ENCODE data around the gene IFI27L1.
A peak's percentile ranks its signal among the peaks of the same experiment; 100 is the strongest.

IFI27L1 gene

GRCh38 chr14:94139006-94139405, 57.9 kb downstream of the IFI27L1 start:
- DNase-seq, result no peak

DNA sequence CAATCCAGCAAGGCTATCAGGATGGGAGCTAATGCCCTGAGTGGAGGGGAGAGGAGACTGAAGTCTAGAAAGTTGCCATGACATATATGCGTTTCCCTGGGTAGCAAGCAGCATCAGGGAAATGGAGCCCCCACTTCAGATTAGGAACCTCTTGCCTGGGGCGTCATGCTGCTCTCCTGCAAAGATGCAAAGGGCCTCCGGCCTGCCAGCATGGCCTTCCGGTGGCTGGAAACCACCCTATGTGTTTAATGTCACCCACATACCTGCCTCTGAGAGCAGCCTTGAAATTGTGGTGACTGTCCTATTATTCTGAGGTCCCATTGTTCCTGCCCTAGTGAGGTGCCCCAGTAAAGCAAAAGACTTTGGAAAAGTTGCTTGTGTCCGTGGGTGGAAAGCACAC, 58.3 kb downstream of the IFI27L1 start:
- DNase-seq, result no peak

- DNase-seq, result no peak
These were observed 61.1 kb downstream of the IFI27L1 start for GRCh38 chr14:94142247-94142646.

GRCh38 chr14:94142836-94143235, 61.7 kb downstream of the IFI27L1 start:
- no peak for DNase-seq

DNA sequence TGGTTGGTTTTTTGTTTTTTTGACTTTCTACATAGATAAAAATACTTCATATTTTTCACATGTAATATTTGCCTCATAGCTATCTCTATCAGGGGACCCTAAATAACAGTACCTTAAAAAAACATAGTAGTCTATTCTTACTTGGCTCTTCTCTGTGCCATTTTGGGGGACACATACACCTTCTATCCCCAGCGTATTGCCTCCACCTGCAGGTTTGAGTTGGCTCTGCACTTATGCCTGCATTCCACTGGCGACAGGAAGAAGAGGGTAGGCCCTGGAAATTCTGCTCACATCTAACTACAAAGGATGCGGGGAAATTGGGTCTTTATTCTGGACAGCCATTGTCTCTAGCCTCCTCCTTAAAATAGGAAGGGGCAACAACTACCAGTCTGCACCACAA, 62.1 kb downstream of the IFI27L1 start:
- DNase-seq, result no peak

DNA sequence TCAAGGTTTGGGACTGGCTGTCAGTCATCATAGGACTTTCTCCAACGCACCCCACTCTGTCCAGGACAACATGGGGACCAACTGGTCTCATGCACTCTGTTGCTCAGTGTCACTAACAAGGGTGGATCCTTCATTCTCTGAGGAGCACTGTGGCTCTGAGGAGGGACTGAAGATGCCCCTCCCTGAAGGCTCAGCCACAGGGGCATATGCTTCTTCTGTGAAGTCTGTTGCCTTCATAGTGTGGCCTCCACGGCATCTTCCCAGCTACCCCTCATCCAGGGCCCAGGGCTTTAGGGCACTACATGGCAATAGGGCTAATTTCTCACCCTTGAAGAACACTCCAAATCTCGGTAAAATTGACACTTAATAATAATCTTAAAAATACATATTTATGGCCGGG, 62.6 kb downstream of the IFI27L1 start:
- no peak for DNase-seq

- no peak for DNase-seq
These were observed 63.7 kb downstream of the IFI27L1 start for GRCh38 chr14:94144765-94145164.

DNA sequence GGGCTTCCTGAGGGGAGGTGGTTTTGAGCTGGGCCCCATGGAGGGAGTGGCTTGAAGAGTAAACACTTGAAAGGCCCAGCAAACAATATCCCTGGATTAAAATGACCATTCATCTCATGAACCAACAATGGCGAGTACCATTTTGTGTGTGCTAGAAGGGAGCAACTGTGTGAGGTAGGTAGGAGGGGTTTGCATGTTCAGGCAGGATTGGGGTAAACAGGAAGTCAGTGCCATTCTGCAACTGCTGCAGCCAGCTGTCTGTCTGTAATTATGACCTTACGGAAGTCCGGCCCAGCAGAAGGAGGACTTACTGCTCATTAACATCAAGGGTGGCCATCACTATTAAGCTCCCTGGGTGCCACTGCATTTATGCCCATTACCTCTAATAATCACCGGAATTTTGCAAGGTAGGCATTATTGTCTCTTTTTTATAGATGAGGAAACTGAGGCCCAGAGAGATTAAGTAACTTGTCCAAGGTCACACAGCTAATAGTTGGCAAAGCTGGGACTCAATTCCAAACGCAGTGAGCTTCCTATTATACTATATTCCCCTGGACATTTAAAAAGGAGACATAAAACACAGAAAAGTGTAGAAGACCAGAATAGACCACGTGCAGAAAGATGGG, 64.9 kb downstream of the IFI27L1 start:
- DNase-seq, result peak; percentile 53

All from NCI-H510A (cell line).